KOPT-K1 (cell line): Measurements from ENCODE around the gene NRIP1.
"Not testable (repeated sequence)": the region's sequence is repeated elsewhere in the genome, so short reads cannot be mapped to it uniquely, and the experiment has no call there.

Experiments used
- H3K27ac ChIP-seq: fragments of 200-600 bp; sonication (generic); 2 replicates; pipeline ENCODE4 v1.5.1; 2016; ENCODE audit warnings: antibody characterized with exemption, mild to moderate bottlenecking, low read depth, low read length; ENCODE audit not compliant: poor library complexity, severe bottlenecking
- H3K36me3 ChIP-seq: fragments of 200-600 bp; sonication (generic); 2 replicates; pipeline ENCODE4 v1.5.1; 2017; ENCODE audit warnings: antibody characterized with exemption, mild to moderate bottlenecking, low read length, moderate library complexity; ENCODE audit not compliant: insufficient read depth
- H3K9me3 ChIP-seq: fragments of 200-600 bp; sonication (generic); 2 replicates; pipeline ENCODE4 v1.5.1; 2017; ENCODE audit warnings: antibody characterized with exemption, low read length, mild to moderate bottlenecking; ENCODE audit not compliant: insufficient read depth, poor library complexity, severe bottlenecking

Gene NRIP1

GRCh38 chr21:14962217-14962616 lies 102.6 kb downstream of the NRIP1 start:
- Histone ChIP-seq H3K27ac (no peak overlapping the region), H3K36me3 (no peaks in the 10 kb centered on the region), H3K9me3 (no peaks in the 10 kb centered on the region)

- H3K9me3 ChIP-seq, result no peaks in the 10 kb centered on the region
- H3K36me3 ChIP-seq, result no peaks in the 10 kb centered on the region
- H3K27ac ChIP-seq, result no peak overlapping the region
These were observed 103.3 kb downstream of the NRIP1 start for GRCh38 chr21:14961502-14961901.

DNA sequence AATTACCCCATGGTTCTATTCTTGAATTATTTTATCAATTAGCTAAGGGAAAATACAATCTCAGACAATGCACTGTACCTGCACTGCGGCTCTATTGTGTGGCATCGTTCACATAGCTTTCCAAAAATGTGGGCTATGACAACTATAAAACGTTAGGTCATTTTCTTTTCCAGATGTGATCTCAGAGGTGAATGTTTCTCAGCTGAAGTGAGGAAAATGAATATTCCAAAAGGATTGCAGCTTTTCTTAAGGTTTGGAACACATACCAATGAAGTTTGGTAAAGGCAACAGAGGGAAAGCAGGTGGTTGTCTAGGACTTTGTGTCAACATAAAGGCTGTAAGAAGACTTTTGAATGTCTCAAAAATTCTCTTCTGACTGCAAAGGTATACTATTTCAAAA lies 105.5 kb downstream of the NRIP1 start:
- Histone ChIP-seq H3K9me3 (no peaks in the 10 kb centered on the region), H3K36me3 (no peaks in the 10 kb centered on the region), H3K27ac (no peak overlapping the region)

- H3K36me3 ChIP-seq, result no peaks in the 10 kb centered on the region
- H3K27ac ChIP-seq, result no peak overlapping the region
- H3K9me3 ChIP-seq, result no peaks in the 10 kb centered on the region
These were observed 107.0 kb downstream of the NRIP1 start for GRCh38 chr21:14957836-14958235.

GRCh38 chr21:14956807-14957206 lies 108.0 kb downstream of the NRIP1 start:
- Histone ChIP-seq H3K36me3 (no peaks in the 10 kb centered on the region), H3K9me3 (no peaks in the 10 kb centered on the region), H3K27ac (no peak overlapping the region)

- H3K27ac ChIP-seq, result no peak overlapping the region
- H3K9me3 ChIP-seq, result no peaks in the 10 kb centered on the region
- H3K36me3 ChIP-seq, result no peaks in the 10 kb centered on the region
These were observed 108.8 kb downstream of the NRIP1 start for GRCh38 chr21:14955936-14956520.

DNA sequence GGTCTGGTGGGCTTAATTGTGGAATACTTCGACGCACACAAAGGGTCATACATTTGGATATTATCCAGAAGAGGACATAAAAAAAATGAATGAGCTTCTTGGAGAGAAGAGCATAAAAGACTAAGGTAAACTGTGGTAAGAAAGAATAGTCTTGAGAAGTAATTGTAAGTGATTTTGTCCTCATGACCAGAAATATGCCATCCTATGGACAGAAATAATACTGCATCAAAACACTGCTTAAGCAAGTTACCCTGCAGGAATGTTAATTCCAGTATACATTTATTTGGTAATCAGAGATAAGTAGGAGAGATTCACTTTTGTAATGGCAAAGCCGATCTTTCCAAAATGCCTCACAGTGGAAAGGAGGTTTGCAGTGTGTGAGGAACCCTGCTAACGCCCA lies 111.9 kb downstream of the NRIP1 start:
- H3K36me3 ChIP-seq, result no peaks in the 10 kb centered on the region
- no peak overlapping the region for H3K27ac ChIP-seq
- no peaks in the 10 kb centered on the region for H3K9me3 ChIP-seq

DNA sequence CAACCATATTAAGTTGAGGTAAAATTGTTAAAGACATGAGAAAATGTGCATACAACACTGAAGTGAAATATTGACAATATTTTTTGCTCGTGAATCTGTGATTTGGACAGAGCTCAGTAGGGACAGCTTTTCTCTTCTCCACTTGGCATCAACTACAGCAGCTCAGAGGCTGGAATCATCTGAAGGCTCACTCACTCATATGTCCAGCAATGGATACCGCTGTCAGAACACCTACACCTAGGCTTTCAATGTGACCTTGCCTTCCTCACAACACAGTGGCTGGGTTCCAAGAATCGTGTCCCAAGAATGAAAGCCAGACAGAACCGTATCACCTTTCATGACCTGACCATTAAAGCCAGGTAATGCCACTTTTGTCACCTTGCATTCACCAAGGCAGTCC lies 115.2 kb downstream of the NRIP1 start:
- Histone ChIP-seq H3K9me3 (no peaks in the 10 kb centered on the region), H3K36me3 (no peaks in the 10 kb centered on the region), H3K27ac (no peak overlapping the region)

DNA sequence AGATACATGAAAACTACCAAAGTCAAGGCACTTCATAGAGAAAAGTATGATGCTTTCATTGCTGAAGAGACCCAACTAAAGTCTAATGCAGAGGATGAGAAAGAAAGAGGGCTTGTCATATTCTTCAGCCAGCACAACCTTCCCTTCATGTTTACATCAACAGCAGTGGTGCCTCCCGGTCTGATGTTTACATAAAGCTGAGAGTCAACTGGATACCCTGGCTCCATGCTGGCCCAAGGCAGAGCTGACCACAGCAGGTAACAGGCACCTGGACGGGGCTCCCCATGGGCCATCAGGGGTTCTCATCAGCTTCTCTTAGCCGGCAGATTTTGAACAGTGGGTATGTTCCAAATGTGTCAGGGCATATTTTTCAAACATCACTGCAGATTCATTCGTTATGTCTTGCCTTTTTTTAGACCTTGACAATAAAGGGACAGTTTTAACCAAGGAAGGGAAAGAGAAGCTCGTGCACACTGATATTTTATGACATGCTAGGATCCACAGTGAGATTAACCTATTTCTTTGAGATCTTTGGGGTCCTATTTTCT lies 117.1 kb downstream of the NRIP1 start:
- Histone ChIP-seq H3K27ac (no peak overlapping the region), H3K36me3 (no peaks in the 10 kb centered on the region), H3K9me3 (no peaks in the 10 kb centered on the region)

DNA sequence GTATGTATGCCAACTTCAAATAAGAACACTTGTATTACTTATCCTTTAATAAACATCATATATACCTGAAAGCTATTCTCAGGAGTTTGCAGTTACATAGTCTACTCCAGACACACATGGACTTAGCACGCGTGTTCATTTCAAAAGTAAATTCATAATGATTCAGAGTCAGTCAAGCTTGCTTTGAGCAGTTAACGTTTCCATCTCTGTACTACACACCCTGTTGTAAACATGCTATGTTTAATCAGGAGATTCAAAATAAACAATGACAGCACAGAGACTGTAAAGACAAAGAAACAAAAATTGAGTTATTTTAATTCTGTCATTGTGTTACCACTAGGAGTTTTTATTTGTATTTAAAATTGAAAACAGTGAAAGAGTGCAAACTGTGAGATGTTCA lies 119.6 kb downstream of the NRIP1 start:
- H3K9me3 ChIP-seq, result no peaks in the 10 kb centered on the region
- H3K36me3 ChIP-seq, result no peaks in the 10 kb centered on the region
- H3K27ac ChIP-seq, result no peak overlapping the region

- Histone ChIP-seq H3K9me3 (no peaks in the 10 kb centered on the region), H3K27ac (no peak overlapping the region), H3K36me3 (no peaks in the 10 kb centered on the region)
These were observed 121.2 kb downstream of the NRIP1 start for GRCh38 chr21:14943616-14944015.

DNA sequence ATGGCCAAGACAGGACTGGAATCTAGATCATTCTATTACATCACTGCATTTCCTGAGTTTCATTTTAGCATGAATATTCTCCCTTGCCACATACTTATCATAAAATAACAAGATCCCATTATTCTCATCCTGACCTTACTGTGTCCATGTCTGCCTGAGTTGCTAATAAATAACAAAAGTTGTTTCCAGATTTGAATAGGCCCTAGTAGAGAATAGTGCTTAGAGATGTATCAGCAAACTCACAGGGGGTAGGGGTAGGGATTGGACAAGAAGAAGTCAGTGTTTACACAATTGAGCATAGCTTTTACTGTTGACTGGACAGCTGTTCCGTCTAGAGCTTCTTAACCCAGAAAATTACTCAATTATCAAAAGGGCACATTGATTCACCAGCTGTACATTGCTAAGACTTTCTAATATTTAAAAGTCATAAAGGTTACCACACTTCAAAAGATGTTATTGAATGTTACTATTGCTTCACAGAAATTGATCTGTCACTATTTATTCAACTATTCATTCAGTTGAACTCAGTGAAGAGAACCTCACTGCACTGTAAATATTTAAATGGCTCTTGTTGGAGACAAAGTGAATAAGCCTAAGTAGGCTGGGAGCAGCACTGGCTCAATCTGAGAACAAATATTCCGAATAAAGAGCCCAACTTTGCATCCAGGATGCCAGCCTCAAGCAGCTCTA lies 121.9 kb downstream of the NRIP1 start:
- Histone ChIP-seq H3K9me3 (no peaks in the 10 kb centered on the region), H3K27ac (no peak overlapping the region), H3K36me3 (no peaks in the 10 kb centered on the region)

DNA sequence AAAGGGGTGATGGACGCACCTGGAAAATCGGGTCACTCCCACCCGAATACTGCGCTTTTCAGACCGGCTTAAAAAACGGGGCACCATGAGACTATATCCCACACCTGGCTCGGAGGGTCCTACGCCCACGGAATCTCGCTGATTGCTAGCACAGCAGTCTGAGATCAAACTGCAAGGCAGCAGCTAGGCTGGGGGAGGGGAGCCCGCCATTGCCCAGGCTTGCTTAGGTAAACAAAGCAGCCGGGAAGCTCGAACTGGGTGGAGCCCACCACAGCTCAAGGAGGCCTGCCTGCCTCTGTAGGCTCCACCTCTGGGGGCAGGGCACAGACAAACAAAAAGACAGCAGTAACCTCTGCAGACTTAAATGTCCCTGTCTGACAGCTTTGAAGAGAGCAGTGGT lies 137.5 kb downstream of the NRIP1 start:
- H3K9me3 ChIP-seq, H3K36me3 ChIP-seq: not testable (repeated sequence)

GRCh38 chr21:14926186-14926585 lies 138.6 kb downstream of the NRIP1 start:
- H3K9me3 ChIP-seq, result no peaks in the 10 kb centered on the region
- H3K27ac ChIP-seq, result no peak overlapping the region
- H3K36me3 ChIP-seq, result no peaks in the 10 kb centered on the region

More for the DNA sequence above, 137.5 kb downstream of the NRIP1 start:
- H3K27ac ChIP-seq, result not testable (repeated sequence)

DNA sequence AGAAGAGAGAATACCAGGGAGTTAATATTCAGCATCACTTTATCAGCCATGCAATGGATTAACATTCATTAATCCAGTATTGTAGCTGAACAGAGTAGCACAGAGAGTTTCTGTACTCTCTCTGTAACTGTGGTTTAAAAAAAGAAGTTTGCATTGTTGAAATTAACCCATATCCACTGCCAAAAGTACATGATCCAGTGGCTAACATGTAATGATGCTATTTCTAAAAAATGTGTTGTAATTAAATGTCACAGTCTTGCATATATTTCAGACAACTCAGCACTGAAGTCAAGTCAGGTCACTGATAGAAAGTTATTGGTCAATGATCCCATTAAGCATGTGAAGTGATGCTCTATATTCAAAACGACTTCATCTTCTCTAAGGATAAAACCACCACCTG lies 141.3 kb downstream of the NRIP1 start:
- no peaks in the 10 kb centered on the region for H3K9me3 ChIP-seq
- H3K27ac ChIP-seq, result no peak overlapping the region
- no peaks in the 10 kb centered on the region for H3K36me3 ChIP-seq

- Histone ChIP-seq H3K36me3 (no peaks in the 10 kb centered on the region), H3K9me3 (no peaks in the 10 kb centered on the region), H3K27ac (no peak overlapping the region)
These were observed 141.8 kb downstream of the NRIP1 start for GRCh38 chr21:14922980-14923379.
